Measurements from ENCODE around the gene MON2. TPM values are rescaled to one million over a fixed set of nuclear protein-coding genes. Genes with fewer than 3 reads are reported as not detected.
"Not testable (repeated sequence)": the region's sequence is repeated elsewhere in the genome, so short reads cannot be mapped to it uniquely, and the experiment has no call there.

MON2 gene, protein sequence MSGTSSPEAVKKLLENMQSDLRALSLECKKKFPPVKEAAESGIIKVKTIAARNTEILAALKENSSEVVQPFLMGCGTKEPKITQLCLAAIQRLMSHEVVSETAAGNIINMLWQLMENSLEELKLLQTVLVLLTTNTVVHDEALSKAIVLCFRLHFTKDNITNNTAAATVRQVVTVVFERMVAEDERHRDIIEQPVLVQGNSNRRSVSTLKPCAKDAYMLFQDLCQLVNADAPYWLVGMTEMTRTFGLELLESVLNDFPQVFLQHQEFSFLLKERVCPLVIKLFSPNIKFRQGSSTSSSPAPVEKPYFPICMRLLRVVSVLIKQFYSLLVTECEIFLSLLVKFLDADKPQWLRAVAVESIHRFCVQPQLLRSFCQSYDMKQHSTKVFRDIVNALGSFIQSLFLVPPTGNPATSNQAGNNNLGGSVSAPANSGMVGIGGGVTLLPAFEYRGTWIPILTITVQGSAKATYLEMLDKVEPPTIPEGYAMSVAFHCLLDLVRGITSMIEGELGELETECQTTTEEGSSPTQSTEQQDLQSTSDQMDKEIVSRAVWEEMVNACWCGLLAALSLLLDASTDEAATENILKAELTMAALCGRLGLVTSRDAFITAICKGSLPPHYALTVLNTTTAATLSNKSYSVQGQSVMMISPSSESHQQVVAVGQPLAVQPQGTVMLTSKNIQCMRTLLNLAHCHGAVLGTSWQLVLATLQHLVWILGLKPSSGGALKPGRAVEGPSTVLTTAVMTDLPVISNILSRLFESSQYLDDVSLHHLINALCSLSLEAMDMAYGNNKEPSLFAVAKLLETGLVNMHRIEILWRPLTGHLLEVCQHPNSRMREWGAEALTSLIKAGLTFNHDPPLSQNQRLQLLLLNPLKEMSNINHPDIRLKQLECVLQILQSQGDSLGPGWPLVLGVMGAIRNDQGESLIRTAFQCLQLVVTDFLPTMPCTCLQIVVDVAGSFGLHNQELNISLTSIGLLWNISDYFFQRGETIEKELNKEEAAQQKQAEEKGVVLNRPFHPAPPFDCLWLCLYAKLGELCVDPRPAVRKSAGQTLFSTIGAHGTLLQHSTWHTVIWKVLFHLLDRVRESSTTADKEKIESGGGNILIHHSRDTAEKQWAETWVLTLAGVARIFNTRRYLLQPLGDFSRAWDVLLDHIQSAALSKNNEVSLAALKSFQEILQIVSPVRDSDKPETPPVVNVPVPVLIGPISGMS (N-terminal part only)
- 10 to 100 TPM; 29.2 to 63.8 (median 37.4) TPM for polyA plus RNA-seq (ENCODE audit: insufficient read length in 10 of 10)
- long read RNA-seq, donor 1, partial matches to known transcripts = 7 of 8 reads
- long read RNA-seq, donor 1, other reads (novel, unspliced or antisense) = 0 of 8 reads
- long read RNA-seq, donor 2, partial matches to known transcripts = 0 of 2 reads
- long read RNA-seq, donor 2, other reads (novel, unspliced or antisense) = 0 of 2 reads
- long read RNA-seq, donor 3 = 0 reads
- long read RNA-seq, donor 4 = 0 reads
- long read RNA-seq, donor 5 = 0 reads
- long read RNA-seq, donor 6 = 0 reads
- long read RNA-seq, donor 7, partial matches to known transcripts = 6 of 11 reads
- long read RNA-seq, donor 7, other reads (novel, unspliced or antisense) = 0 of 11 reads
- long read RNA-seq, donor 8, partial matches to known transcripts = 5 of 5 reads
- long read RNA-seq, donor 8, other reads (novel, unspliced or antisense) = 0 of 5 reads
- long read RNA-seq, donor 9 = 0 reads

DNA sequence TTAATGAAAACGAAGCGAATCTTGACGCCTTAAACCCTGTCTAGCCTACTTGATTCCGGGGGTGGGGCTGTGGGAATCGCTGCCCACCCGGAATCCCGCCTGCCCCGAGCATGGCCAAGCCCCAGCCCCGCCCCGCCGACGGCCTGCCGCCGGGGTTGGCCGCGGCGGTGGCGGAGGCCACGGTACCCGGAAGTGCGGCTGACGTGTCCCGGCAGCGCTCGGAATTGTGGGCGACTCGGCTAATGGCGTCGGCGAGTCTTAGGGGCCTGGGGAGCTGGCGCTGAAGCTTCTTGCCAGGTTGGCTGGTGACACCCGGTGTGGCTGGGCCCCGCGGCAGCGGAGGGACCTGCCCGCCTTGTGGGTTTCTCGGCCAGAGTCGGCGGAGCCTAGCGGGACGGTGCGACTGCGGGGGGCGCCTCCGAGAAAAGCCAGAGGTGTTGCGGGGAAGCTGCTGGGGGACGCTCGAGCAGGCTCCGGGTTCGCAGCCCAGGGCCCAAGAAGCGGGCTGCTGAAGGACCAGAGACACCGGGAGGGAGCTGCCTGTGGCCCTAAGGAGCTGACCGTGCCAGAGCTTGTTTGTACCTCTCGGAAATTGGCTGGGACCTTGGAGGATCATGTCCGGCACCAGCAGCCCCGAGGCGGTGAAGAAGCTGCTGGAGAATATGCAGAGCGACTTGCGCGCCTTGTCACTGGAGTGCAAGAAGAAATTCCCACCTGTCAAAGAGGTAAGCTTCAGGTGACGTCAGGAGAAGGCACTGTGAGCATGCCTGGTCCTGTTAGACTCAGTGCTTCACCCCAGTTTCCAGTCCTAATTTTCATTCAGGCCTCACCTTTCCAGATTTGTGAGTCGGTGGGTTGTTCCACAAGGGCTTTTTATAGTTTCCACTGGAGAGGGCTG lies at the start of gene MON2:
TSS of gene MON2 (plus strand) at position 233 of the 898 bp plus-strand sequence. CDS start at position 615, 382 bp downstream.
- DNase-seq = peak; percentile 91 to 97 (median 94)

DNA sequence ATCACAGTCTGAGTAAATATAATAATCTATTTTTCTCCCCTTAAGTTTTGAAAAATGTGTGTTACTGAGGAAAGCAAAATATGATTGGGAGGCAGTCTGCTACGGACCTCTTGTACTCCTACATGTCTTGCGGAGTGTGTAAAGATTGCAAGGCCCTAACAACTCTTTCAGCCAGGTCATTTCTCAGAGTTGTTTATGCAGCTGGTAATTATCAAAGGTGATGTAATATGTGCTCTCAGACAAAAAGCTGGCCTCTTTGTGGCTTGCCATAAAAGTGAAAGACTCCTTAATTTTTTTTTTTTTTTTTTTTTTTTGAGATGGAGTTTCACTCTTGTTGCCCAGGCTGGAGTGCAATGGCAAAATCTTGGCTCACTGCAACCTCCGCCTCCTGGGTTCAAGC lies 40.5 kb upstream of the MON2 start:
- DNase-seq = no peak

DNA sequence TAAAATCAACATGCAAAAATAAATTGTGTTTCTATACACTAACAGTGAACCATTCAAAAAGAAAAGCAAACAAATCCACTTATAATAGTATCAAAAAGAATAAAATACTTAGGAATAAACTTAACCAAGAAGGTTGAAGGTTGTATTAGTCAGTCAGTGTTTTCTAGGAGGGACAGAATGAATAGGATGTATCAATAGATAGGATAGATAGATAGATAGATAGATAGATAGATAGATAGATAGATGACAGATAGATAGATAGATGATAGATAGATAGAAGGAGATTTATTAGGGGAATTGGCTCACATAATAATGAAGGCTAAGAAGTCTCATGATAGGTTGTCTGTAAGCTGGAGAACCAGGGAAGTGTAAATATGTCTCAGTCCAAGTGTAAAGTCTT lies 37.2 kb upstream of the MON2 start:
- no peak for DNase-seq

DNA sequence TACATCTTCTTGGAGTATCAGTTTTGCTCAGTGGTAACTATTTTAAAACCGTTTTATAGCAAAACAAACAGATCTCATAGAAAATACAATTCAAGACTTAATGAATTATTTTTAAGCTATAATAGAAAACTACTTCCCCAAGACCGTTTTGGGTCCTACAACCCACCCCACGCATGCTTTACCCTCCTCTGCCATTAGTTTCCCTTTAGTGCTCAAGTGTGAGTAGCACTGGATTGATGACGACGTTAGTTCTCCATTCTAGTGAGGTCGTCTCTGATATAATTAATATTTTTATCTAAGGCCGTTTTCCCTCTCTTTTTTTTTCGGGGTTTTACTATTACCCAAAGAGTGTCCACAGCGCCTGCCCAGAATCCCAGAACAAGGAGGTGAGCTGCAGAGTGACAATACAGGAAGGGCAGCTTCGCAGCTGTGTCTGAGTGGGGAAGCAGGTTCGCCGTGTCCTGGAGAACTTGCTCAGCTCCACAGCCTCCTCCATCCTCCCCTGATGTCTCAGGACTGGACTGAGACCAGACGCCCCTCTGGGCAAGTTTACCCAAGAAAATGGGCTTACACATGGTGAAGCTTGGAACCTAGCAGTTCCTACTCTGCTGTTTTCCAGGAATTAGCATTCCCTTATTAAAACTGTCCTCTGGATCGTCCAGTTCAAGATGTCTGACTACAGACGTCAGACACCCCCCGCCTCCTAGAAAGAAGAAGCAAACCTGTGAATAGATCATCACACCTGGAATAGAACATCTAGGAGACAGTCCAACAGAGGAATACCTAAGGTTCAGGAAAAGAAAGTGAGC lies 31.9 kb upstream of the MON2 start:
- peak in 1 of 3 donors; percentile 29 for DNase-seq

DNA sequence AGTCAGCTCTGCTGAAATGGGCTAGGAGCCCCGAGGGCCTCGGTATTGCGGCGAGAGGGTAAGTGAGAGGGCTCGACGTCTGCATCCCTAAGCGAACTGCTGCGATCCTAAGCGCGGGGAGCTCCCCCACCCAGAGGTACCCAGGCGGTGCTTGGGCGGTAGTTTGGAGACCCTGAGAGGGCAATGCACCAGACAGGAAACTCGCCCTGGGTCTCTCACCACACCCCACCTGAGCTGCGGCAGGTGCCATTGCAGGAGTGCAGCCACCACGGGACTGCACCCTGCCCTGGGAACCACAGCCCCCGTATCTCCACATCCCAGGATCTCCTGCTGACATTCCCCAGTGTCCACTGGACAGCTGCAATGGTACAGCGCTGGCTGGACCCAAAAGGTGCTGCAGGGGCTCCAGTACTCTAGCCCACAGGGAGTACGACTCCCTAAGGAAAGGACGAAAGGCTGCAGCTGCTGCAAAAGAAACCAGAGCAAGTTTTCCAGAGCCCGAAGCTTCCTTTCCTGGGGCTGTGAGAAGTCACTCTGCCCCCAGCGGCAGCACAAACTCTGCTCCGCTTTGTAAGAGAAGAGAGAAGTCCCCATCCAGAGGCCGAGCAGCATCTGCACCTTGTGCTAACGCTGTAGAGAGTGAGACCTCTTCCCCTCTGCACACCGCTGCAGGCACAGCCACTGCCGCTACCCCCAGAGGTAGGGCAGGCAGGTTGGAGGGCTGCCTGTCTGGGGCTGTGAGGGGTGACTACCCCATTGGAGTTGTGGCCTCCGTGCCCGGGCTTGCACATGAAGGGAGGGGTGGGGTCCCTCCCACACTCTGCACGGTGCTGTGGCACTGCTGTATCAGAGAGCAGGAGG lies 31.1 kb upstream of the MON2 start:
- peak; percentile 32 to 69 (median 43) for DNase-seq

DNA sequence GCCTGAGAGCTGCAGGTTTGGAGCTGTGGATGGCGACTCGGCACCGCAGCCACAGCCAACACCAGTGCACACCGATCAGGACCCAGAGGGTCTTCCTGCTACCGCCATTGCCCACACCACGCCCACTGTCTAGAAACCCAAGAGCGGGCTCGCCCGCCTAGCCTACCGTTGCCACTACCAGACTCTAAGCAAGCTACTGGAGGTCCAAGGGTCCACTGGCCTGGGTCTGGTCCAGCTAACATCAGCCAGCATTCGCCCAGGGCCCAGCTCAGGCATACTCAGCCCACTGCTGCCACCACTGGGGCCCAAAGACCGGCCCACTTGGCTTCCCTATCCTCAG lies 30.5 kb upstream of the MON2 start:
- no peak for DNase-seq

DNA sequence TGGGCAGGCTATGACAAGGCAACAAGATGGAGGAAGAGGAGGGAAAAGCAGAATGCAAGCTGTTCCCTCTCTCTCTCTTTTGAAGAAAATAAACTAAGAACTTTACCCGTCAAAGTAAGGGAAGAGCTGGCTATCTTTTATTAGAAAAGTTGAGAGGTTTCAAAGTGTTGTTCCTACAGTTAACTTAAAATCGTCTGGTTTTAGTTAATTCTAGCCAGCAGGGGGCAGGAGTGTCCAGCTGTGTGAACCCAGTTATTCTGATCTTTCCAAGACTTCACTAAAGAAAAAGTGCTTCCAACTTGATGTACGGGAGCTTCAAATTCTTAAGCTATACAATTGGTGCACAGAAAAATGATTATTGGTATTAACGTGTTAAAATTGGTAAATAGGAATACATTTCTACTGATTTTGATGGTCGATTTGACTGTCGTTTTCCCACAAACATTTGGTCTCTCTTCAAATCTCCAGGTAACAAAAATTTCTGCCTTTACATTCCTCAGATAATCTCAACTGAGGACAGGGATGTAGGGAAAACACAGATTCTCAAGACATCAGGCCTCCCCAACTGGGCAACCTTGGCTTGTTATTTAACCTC lies 28.4 kb upstream of the MON2 start:
- peak; percentile 39 to 76 (median 55) for DNase-seq

DNA sequence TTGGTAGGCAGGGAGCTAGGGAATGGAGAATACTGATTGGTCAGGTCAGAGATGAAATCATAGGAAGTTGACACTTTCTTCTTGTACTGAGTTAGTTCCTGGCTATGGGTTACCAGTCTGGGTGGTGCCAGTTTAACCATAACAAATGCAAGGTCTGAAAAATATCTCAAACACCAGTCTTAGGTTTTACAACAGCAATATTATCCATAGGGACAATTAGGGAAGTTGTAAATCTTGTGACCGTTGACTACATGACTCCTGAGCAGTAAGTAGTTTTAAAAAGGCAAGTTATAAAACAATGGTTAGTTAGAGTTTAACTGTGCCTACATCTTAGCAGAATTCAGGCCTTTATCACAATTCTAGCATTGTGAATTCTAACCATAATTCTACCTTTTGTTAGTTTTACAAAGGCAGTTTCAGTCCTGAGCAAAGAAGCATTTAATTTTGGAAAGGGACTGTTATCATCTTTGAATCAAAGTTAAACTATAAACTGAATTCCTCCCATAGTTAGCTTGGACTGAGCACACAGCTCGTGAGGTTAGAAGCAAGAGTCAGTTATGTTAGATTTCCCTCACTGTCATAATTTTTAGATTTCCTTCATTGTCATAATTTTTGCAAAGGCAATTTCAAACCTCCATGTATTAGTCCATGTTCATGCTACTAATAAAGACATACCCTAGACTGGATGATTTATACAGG lies 19.7 kb upstream of the MON2 start:
- no peak for DNase-seq

DNA sequence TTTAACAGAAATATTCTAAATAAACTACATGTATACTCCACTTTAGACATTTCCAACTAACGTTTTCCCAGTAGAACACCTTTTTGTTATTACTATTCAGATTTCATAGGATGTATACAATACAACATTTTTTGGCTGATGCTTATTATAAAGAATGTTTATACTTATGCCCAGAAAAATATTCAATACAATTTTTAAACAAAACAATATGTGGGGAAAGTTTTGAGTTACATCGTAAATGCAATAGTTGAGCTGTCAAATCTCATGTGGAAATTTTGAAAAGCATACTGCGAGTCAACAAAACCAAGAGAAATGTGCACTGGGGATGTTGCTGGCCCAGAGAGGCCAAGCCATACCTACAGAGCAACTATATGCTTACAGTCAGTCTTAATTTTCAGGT lies 18.2 kb upstream of the MON2 start:
- no peak for DNase-seq

DNA sequence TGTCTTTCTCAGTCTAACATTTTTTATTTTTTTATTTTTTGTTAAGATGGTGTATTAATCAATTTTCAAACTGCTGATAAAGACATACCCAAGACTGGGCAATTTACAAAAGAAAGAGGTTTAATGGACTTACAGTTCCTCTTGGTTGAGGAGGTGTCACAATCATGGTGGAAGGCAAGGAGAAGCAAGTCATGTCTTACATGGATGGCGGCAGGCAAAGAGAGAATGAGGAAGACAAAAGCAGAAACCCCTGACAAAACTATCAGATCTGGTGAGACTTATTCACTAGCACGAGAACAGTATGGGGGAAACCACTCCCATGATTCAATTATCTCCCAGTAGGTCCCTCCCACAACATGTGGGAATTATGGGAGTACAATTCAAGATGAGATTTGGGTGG lies 11.2 kb upstream of the MON2 start:
- DNase-seq = not testable (repeated sequence)

DNA sequence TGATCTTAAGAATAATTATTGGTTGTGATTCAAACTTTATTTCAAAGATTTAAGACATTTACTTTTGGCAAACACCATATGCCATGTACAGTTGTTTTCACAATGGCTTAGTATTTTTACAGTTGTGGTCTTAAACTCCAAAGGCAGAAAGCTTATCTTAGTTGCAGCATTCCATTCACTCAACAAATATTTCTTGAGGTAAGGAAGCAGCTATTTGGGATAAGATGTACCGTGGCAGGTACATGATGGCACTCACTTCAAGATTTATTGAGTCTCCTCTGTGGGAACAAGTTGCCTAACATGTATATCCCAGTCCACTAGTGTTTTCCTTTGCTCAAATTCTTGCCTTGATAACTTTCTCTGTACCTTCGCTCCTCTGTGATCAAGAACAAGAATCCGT lies 8.0 kb upstream of the MON2 start:
- DNase-seq = no peak

DNA sequence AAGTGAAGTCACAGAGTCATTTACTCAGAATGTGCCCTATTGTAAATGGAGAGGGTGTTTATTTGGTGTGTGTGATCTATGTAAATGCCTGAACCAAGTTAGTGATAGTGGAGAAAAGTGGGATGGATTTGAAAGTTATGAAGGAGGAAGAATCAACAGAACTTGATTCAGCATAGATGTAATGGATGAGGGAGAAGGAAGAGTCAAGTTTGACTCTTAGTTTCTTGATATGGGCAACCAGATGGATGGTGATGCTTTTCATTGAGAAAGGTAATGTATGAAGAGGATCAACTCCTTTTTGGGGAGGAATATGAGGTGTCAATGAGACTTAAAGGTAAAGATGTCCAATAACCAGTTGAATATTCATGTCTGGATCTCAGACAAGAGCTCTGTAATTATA lies 6.7 kb upstream of the MON2 start:
- DNase-seq = no peak

DNA sequence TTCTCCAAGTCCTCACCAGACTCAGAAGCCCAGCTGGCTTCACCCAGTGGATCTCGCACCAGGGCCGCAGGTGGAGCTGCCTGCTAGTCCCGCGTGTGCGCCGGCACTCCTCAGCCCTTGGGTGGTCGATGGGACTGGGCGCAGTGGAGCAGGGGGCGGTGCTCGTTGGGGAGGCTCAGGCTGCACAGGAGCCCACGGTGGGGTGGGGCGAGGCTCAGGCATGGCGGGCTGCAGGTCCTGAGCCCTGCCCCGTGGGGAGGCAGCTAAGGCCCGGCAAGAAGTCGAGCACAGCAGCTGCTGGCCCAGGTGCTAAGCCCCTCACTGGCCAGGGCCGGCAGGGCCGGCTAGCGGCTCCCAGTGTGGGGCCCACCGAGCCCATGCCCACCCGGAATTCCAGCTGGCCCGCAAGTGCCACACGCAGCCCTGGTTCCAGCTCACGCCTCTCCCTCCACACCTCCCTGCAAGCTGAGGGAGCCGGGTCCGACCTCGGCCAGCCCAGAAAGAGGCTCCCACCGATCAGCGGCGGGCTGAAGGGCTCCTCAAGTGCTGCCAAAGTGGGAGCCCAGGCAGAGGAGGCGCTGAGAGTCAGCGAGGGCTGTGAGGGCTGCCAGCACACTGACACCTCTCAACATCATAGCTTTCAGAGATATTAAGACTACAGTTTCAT lies 5.3 kb upstream of the MON2 start:
- DNase-seq = not testable (repeated sequence)

DNA sequence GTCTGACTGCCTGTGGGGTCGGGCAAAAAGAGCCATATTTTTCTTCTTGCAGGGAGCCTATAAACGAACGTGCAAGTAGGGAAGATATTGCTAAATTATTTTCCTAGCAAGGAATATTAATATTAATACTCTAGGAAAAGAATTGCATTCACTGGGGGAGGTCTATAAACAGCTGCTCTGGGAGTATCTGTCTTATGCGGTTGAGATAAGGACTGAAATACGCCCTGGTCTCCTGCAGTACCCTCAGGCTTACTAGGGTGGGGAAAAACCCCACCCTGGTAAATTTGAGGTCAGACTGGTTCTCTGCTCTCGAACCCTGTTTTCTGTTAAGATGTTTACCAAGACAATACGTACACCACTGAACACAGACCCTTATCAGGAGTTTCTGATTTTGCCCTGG lies 3.4 kb upstream of the MON2 start:
- not testable (repeated sequence) for DNase-seq

DNA sequence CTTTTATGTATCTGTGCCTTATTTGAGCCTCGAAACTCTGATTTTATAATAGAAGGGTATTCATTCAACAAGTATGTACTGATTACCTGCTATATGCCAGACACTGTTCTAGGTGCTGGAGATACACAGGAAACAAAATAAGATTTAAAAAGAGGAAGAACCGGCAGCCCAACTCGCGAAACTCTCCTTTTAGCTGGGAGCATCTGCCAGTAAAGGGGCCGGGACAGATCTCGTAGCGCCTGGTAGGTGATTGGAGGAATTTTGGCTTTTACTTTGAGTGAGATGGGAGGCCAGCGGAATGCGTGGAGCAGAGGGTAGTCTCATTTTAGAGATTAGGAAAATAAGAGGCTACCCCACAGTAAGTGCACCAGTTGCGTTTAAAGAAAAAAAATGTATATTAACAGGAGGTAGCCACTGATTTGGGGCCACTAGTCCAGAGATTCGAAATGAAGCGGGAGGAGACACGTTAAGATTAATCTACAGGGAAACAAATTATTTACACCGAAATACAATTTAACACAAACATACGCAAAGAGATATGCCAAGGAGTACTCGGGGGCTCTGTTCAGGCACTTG lies 520 bp upstream of the MON2 start:
- DNase-seq = peak; percentile 41 to 83 (median 65)

DNA sequence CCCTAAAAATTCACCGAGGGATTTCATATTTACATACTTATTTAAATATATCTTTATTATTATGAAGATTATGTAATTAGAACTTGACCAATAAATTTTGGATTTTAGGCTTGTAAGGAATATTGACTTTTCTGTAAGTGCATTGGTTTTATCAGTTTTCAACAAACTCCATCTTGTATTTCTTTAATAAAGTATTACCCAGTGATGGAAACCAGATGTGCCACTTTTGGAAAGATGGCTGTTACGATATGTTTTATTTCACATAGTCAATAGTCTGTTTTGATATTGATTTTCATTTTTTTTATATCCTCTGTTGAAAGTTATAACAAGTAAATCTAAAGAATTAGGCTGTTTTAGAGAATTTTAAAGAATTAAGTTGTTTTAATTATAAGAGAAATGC lies 1.8 kb downstream of the MON2 start:
- peak in 2 of 3 donors; percentile 27 to 45 for DNase-seq

Data from muscle of back (tissue), 13 donors.